Stromal cell of bone marrow (primary cell): ENCODE data around the gene AK8.
A peak's percentile ranks its signal among the peaks of the same experiment; 100 is the strongest.

Source experiments
- DNase-seq: peaks from one replicate; pipeline ENCODE4 v3.0.0-alpha.2; 2012; ENCODE audit warnings: low read depth

AK8 gene

DNA sequence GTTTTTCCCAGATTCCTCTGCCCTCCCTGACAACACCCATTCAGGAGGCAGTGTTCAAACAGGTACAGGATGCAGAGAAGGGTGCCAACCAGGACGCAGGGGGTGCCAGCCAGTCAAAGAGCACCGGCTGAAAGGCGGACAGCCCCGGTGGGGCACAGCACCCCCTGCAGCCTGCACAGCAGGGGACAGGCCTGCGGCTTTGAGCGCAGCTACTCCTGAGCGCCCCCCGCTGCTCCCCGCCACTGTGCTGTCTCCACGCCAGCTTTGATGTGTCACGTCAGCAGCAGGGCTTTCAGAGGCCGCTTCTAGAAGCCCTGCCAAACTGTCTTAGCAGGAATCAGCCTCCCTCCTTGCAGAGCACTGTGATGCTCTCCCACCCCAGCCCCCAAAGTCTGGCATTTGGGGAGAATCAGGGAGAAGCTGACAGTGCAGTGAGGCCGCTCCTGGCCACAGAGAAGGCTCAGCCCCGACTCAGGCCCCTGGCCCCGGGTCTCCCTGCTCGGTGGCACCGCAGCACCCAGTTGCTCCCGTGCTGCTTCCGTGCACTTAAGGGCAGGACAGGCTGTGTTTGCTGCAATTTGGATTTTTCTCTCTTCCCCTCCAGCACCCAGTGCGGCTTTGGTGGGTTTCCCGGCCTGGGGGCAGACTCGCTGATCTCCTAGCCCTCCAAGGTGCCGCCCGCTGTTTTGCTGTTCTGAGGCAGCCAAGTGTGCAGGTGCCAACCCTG lies 20.3 kb downstream of the AK8 start:
- DNase-seq = no peak

DNA sequence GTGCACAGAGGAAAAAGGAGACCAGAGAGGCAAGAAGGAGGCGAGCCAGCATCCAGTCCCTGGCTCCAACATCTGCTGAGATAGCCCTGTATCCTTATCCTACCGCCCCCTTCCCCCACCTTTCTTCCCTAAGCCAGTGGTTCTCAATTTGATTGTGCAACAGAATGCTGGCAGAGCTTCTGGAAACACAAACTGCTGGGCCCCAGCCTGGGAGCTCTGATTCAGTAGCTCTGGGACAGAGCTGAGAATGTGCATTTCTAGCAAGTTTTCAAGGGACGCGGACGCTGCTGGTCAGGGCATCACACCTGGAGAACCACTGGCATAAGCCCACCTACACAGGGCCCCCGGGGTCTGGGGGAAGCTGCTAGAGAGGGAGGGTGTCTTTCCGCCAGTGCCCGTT lies 21.1 kb downstream of the AK8 start:
- peak; percentile 80 for DNase-seq

DNA sequence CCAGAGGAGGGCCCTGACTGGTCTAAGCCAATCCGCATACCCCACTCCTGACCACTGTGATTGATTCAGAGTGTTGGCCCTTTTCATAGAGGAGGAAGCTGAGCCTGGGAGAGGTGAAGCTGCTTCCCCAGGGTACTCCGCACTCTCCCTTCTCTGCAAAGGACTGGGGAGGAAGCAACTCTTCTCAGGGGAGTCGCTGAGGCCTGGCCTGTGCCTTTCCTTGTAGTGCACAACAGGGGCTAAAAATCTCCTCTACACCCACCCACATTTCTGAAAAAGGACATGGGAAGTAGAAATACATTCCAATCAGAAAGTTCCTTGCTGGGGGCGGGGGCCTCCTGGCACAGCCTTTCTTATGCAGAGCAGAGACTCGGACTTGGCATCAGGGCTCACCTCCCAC lies 22.2 kb downstream of the AK8 start:
- no peak for DNase-seq

DNA sequence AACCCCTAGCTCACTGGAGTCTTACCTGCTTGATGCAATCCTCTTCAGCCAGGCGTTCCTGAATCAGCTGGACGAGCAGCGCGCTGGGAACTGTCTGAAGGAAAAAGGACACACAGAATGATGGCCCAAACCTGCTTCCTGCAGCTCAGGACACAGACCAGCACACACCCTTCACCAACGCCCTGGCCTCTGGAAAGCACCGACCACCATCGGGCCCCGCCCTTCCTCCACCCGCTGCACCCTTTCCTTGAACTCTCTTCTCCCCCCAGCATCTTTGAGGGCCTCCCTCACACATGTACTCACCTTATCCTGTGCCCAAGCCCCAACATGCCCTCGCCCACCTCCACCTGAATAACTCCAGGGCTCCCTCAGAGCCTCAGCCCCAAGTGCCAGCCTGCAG lies 23.3 kb downstream of the AK8 start:
- DNase-seq = no peak

DNA sequence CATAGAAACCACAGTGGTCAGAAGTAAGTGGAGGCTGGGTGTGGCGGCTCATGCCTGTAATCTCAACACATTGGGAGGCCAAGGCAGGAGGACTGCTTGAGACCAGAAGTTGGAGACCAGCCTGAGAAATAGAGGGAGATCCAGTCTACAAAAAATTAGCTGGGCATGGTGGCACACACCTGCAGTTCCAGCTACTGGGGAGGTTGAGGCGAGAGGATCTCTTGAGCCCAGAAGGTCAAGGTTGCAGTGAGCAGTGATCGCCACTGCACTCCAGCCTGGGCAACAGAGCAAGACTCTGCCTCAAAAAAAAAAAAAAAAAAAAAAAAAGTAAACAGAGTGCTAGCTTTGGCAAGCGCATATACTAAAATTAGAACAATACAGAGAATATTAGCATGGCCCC lies 24.6 kb downstream of the AK8 start:
- no peak for DNase-seq

DNA sequence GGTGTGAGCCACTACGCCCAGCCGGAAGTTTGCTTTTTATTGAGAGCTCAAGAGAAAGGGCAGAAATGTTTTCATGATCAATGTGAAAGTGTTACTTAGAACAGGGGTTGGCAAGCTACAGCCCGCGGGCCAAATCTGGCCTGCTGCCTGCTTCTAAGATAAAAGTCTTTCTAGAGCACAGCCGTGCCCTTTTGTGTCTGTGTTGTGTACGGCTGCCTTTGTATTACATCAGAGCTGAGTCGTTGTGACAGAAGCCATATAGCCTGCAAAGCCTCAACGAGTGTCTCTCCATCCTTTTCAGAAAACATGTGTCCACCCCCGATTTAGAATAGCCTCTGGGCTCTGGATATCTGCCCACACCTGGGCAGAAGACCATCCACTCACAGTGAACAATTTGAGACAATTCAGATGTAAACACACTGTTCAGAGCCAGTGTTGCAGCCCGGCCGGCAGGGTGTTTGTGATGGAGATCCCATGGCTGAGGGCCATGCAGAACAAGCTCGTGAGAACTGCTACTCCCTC lies 28.8 kb downstream of the AK8 start:
- DNase-seq = no peak

DNA sequence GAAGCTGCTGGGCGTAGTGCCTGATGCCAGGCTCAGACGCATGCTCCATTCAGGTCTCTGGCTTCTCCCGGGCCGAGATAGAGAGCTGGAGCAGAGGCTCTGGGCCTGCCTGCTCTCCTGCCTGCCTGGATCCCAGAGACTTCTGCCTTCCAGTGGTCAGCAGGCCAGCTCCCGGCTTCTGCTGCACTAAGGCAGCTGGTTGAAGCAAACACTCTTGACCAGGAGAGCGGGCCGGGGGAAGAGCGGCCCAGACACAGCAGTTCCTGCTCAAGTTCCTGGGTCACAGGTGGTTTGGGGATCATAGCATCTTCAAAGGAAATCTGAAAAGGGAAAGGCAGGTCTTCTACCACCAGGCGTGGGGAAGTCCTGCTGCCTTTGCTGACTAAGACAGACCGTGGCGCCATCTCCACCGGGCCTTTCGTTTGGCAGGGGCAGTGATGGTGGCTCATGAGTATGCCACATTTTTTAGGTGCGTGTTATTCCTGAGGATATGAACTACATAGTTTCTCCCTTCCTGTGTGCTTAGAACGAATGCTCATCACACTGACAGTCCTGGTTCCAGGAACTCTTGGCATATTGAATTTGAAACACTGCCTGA lies 31.1 kb downstream of the AK8 start:
- no peak for DNase-seq

DNA sequence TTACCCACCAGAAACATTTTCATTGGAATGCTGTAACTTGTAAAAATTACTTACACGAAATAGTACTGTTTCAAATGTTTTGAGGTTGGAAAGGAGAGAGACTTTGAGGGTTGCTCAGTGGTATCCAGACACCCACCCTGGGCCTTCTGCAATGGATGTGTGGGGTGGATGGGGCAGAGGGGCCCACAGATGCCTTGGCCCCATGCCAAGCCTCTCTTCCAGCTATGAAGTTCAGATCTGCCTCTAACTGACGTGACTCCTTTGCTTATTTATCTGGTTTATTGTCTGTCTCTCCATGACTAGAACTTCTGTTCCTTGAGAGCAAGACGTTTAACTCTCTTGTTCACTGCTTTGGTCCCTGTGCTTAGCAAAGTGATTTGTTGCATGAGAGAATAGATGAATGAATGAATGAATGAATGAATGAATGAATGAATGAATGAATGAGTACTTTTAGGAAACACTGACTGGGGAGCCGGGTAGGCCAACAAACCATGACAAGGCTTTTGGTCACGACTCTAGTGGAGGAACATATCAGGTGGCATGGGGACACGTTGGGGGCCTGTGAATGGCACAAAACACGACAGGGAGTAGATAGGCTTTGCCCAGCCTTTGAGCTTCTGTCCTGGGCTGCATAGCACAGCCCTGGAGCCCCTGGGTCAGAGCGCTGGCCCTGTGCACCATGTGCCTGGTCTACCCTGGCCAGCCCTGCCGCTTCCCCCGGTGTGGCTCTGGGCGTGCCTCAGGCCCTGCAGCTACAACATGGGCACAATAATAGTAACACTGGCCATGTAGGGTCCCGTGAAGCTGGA lies 31.8 kb downstream of the AK8 start:
- no peak for DNase-seq

DNA sequence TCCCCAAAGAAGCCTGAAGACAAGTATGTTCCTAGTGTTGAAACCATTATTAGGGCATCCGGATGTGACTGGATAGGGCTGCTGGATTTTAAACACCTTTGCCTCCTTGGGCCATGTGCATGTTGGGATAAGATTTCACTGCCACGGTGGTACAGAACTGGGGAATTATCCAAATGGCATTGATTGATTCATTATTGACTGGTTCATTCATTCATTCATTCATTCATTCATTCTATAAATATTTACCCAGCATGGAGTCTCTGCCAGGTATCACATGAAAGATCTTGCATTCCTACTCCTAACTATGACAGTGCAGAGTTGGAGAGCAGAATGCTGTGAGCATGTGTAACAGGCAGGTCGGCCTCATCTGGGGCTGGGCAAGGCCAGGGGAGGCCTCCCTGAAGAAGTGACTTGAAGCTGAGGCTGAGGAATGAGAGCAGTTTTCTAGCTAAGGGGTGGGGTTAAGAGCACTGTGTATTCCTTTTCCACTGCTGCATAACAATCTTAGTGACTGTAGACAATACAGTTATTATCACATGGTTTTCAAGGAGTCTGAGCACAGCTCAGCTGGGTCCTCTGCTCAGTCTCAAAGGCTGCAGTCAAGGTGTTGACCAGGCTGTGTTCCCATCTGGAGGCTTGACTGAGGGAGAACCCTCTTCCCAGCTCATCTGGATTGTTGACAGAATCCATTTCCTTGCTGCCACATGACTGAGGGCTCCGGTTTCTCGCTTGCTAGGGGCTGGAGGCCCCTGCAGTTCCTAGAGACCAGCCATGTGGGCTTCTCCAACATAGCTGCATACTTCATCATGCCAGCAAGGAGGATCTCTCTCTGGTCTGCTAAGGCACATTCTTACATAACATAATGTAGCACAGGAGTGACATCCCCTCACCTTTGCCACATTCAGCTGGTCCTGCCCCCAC lies 35.7 kb downstream of the AK8 start:
- no peak for DNase-seq

DNA sequence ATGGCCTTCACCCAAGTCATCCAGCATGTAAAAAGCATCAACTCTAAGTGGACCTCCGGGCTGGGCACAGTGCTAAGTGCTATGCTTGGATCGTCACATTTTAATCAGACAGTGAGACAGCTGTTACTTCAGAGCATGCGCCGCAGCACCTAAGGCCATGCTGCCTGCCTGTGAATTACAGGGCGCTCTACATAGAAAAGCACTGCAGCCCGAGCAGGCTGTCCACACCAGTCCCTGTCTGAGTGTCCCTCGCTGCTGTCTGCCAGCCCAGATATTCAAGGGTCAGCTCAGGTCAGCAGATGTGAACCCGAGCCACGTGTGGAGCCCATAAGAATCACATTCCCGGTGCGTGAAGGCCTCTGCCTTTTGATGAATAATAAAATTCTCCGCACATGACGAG lies 37.1 kb downstream of the AK8 start:
- DNase-seq = no peak

DNA sequence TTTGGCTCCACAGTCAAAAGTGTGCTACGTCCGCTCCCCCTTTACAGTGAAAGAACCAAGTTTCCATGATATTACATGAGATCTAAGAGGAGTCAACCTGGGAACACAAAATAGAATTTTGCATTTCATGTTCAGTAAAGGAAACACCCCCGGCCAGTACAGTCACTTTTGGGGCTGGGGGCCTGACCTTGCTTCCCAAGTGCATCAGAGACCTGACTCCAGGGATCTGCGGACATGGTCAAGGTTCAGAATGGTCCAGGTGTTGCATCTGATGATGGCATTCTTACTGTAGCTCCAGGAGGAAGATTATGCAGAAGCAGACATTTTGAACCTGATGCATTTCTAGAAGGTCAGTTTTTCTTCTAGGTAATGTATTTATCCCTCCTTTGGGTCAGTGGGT lies 39.8 kb downstream of the AK8 start:
- no peak for DNase-seq

DNA sequence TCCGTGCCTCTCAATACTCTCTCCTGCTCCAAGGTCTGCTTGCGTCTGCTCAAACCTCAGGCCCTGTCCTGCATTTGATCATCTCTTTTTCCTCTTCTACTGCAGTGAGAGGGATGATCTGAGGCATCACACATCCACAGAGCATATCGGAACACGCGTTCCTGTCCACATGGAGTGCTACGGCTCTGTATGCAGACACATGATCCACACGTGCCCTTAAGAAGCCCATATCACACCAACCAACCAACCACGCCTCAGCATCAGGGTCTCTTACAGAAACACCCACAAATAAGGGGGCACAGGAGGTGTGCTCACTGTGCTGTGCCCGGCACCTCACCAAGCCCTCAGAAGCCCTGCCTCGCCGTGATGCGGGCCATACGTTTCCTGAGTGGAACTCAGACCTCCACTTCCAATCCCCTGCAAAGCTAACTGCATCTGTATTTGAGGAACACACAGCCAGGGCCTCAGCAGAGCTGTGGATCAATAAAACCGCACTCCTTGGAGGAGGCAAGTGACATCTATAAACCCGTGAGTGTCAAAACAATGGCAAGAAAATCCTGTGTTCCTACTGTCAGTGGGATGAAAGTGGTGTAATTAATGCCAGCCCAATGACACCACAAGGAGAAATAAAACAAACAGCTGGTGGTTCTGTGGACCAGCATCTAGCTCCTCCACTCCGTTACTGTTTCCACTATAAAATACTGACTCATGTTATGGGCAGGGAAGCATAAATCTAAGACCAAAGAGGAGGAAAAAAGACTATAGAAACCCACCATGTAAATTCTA lies 40.4 kb downstream of the AK8 start:
- DNase-seq = no peak

DNA sequence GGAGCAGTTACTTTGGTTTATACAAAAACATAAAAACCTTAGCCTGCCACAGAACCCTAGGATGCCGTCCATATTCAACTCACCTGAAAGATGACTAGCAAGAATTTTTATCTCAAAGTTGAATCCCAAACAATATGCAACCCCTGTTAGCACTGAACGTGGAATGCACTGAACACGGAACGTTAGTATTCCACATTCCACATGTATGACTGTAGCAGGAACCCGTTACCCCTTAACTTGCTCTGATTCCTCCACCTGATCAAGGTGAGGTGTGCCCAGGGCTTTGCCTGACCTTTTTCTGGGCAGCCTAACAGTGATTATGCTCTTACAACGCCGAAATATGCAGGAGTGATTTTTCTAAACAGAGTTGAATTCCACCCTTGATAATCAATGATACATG lies 43.7 kb downstream of the AK8 start:
- DNase-seq = no peak

DNA sequence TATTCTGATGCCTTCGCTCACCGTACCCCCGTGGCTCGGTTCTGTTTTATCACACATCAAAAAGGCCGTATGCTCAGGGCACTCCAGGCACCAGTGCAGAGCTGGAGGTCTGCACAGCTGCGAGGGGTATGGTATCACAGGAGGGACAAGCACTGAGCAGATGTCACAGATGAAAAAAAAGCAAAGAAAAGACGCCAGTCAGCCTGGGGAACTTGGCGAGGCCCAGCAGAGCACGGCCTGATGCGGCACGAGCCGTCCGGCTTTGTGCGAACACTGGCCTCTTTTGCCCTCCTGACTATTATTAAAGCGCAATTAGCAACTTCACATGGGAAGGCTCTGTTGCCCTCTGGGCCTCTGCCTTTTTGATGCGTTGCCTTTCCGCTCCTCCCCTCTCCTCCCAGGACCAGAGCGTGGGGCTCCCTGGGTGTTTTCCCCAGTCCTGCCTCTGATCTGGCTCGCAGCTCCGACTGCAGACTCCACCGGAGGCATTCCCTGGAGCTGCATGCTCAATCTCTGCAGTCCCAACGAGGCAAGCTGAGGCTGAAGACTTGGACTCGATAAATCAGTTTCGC lies 44.4 kb downstream of the AK8 start:
- DNase-seq = no peak

DNA sequence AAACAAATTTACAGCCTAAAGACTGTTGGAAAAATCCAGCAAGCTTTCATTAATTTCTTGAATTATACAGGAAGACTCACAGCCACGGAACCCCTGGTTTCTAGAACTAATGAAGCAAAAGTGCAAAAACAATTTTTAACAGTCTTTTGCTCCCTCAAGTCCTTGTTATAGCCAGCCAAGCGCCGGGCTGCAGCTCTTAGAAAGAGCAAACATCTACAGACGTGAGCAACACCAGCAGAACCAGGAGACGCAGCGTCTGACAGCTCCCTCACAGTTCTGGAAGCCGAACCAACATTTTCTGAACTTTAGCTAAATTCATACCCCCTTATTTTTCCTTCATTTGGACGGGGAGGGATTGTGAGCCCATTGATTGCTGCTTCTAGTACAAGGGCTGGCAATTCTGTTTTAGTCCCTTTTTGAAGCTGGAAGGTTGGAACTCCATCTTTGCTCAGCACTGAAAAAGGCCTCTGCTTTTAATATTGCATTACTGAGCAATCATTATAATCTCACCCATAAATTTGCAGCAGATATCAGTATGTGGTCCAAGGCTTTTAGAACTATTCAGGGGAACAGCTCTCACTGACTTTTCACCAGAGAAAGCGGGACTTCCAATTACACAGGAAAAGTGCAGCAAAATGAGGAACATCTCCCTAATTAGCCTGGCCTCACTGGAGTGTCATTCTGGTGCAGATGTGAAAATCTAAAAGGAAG lies 45.8 kb downstream of the AK8 start:
- DNase-seq = no peak

DNA sequence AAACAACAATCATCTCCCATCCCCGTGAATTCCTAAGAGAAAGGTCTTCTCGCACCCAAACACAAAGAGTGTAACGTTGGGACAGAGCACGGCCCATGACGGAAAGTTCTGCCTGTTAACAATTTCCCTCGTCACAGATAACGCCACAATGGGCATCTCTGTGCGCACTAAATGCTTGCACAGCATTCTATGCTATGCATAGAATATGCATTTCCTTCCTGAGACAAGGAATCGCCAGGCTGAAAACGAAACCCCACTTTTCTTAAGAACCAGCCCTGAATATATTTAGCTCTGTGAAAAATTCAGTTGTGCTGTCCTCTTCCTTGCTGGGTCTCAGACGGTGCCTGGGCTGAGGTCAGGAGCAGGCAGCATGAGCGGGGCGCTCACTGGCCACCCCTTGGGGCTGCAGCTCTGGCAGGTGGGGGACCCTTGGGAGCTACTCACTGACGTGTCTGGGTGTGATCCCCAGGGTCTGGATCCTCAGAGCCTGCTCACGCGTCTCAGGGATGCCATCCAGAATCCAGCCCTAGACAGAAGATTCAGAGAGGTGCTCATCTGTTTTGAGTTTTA lies 49.8 kb downstream of the AK8 start:
- DNase-seq = no peak

DNA sequence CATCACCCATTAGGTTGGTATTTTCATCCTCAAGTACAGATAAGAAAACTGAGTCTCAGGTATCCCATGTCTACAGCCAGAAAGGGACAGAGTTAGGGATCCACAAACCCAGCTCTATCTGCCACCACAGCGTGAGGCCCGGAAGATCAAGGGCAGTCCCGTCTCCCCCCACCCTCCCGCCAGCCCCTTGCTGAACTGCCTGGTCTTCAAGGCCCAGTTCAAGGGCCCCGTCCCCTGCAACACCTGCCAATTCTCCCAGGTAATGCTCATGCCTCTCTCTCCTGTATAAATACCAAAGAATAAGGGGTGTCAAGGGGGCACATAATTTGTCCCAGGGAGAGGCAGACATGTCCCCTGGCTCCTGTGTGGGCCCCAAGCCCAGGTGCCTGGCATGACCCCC lies 50.7 kb downstream of the AK8 start:
- DNase-seq = no peak

DNA sequence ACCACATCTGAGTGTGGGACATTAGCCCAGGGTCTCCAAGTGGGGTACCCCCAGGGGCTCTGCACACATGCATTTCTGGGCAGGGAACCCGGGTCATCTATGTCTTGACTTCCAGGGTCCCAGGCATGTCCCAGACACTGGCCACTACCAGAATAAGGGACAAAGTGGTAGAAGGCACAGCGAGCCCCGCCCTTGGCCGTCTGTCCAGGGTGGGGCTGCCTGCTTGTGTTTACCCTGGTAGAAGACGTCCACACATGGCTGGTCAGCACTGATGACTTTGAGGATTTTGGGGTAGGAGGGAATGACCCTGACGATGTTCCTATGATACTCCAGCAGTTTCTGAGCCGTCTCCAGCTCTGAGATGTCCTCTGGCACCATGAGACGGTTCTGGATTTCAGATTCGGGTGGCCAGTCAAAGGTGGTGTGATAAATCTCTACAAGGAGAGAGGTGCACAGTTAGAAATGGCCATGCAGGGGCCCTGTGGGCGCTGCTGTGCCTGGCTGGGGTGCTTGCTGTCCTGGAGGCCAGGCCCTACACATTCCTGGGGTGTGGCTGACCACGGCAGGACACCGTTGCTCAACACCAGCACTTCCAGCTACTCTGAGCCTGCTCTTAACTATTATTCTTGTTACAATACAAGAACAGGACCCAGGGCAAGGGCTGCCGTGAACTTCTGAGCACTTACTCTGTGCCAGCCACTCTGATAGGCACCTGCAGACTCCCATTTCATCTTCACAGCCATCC lies 51.3 kb downstream of the AK8 start:
- no peak for DNase-seq

DNA sequence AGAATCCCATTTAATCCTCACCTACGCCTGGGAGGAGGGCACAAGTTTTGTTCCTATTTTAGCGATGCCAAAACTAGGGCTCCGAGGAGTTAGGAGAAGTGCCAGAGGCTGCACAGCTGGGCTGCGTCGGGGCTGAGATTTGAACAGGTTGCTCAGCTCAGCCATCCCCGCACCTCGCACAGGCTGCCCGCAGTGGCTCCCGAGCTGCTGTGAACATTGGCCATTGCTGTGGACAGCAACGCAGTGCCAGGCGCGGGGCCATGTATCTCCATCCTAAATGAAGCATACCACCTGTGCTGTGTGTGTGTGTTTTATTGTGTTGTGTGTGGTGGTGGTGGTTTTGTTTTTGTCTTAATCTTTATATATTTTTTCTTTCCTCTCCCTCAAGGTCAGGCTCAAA lies 52.0 kb downstream of the AK8 start:
- DNase-seq = no peak
